Breast epithelium (tissue), 4 donors: ENCODE results near the gene DUSP16. TPM values are rescaled to one million over a fixed set of nuclear protein-coding genes. Genes with fewer than 3 reads are reported as not detected.
A peak's percentile ranks its signal among the peaks of the same experiment; 100 is the strongest.

ENCODE experiments used
- DNase-seq, 2 donors: peaks; one replicate each; pipeline ENCODE4 v3.0.0-alpha.2; 2019; ENCODE audit warnings: low spot score in 2 of 2
- H3K27ac ChIP-seq, 2 donors: fragments of 200-600 bp; sonication (generic) in 1 of 2; one replicate each; pipeline ENCODE4 v1.5.1; 2016 to 2019; ENCODE audit warnings: mild to moderate bottlenecking in 1 of 2
- H3K27me3 ChIP-seq, 2 donors: fragments of 200-600 bp; sonication (generic) in 1 of 2; one replicate each; pipeline versions ENCODE4 v1.5.1 to v1.6.0; 2017 to 2019; ENCODE audit warnings: control low read depth in 1 of 2, mild to moderate bottlenecking in 1 of 2
- H3K36me3 ChIP-seq: fragments of 200-600 bp; one replicate; pipeline ENCODE4 v1.5.1; 2019
- H3K4me1 ChIP-seq, 2 donors: fragments of 200-600 bp; sonication (generic); one replicate each; pipeline ENCODE4 v1.5.1; 2016 to 2019; ENCODE audit warnings: control low read depth in 1 of 2
- H3K4me3 ChIP-seq, 3 donors: fragments of 200-600 bp; sonication (generic); 1 replicate in 2 of 3; 2 replicates in 1 of 3; pipeline ENCODE4 v1.5.1; 2016 to 2019; ENCODE audit warnings: mild to moderate bottlenecking in 3 of 3, moderate library complexity in 2 of 3
- H3K9me3 ChIP-seq, 2 donors: fragments of 200-600 bp; sonication (generic) in 1 of 2; one replicate each; pipeline ENCODE4 v1.5.1; 2016 to 2019; ENCODE audit warnings: control low read depth in 1 of 2
- CTCF ChIP-seq, 3 donors: fragments of 450-650 bp; IDR thresholded peaks; one replicate each; pipeline ENCODE4 v1.5.1; 2016 to 2017; ENCODE audit warnings: antibody characterized with exemption in 3 of 3, mild to moderate bottlenecking in 3 of 3, moderate library complexity in 3 of 3
- POLR2A ChIP-seq: fragments of 450-650 bp; IDR thresholded peaks from one replicate; pipeline ENCODE4 v1.6.1; 2016; ENCODE audit warnings: antibody characterized with exemption, mild to moderate bottlenecking, moderate library complexity
- POLR2AphosphoS5 ChIP-seq, 3 donors: sonication (generic); formaldehyde crosslinking; IDR thresholded peaks; one replicate each; pipeline ENCODE4 v1.6.1; 2017; ENCODE audit warnings: antibody characterized with exemption in 3 of 3
- intact Hi-C: fragments of 100-400 bp; cut with DNase I; formaldehyde crosslinking; loops from one replicate; pipeline ENCODE4 v1.15.1; 2023; ENCODE audit warnings: low total_unique reads
- total RNA-seq, 3 donors: library from RNA; depleted of rRNA; stranded (reverse); fragments of >200 nt; gene quantifications; one replicate each; pipeline ENCODE4 v1.1.0, GENCODE V29; 2016

Gene DUSP16
- total RNA-seq, 3 donors from 2014 or later = 10.9 to 63.3 (median 61.0) TPM

- peaks cover 6 to 15% of the 10 kb centered on the region in 2 donors for H3K9me3 ChIP-seq
- H3K36me3 ChIP-seq = no peaks in the 10 kb centered on the region
- H3K4me1 ChIP-seq = no peaks in the 10 kb centered on the region
- DNase-seq = no peak
- no peak overlapping the region for H3K4me3 ChIP-seq
- TF ChIP-seq POLR2AphosphoS5 (IDR thresholded peaks at IDR 0.05) = no peak
- TF ChIP-seq POLR2A = no peak
- TF ChIP-seq CTCF (IDR thresholded peaks at IDR 0.05) = no peak
- H3K27ac ChIP-seq = peak overlapping the region in 1 of 2 donors; percentile 34
- H3K27me3 ChIP-seq = no peaks in the 10 kb centered on the region
- intact Hi-C loops = no loop called here
Observed at GRCh38 chr12:12425616-12426015, 137.0 kb downstream of the DUSP16 start.

GRCh38 chr12:12425001-12425400 lies 137.7 kb downstream of the DUSP16 start:
- H3K27ac ChIP-seq = peak overlapping the region in 1 of 2 donors; percentile 34
- TF ChIP-seq POLR2AphosphoS5 (IDR thresholded peaks at IDR 0.05) (no peak), CTCF (IDR thresholded peaks at IDR 0.05) (no peak), POLR2A (no peak)
- H3K4me3 ChIP-seq = no peak overlapping the region
- no peaks in the 10 kb centered on the region for H3K27me3 ChIP-seq
- DNase-seq = no peak
- no peaks in the 10 kb centered on the region for H3K36me3 ChIP-seq
- peaks cover 6 to 15% of the 10 kb centered on the region in 2 donors for H3K9me3 ChIP-seq
- intact Hi-C loops = no loop called here
- no peaks in the 10 kb centered on the region for H3K4me1 ChIP-seq

Other genes with a start within 250 kb of the DUSP16 start
- 10 to 100 TPM; 16.3 to 24.9 (median 18.7) TPM for gene MANSC1, start 212.6 kb downstream of the DUSP16 start, total RNA-seq
- gene BORCS5, start 205.8 kb downstream of the DUSP16 start, total RNA-seq = 10 to 100 TPM; 13.5 to 20.3 (median 17.4) TPM
- 10 to 100 TPM; 55.7 to 87.4 (median 84.2) TPM for gene CREBL2, start 49.0 kb upstream of the DUSP16 start, total RNA-seq
- gene GPR19, start 133.3 kb upstream of the DUSP16 start, total RNA-seq = under 1 TPM in 2 of 3 donors, not detected in 1; 0.33 to 0.59 TPM
- gene CDKN1B, start 154.5 kb upstream of the DUSP16 start, total RNA-seq = 100 to 1,000 TPM in 1 of 3 donors, 10 to 100 TPM in 2; 45.0 to 113 (median 100.0) TPM
- 100 to 1,000 TPM in 1 of 3 donors, 10 to 100 TPM in 2; 26.7 to 236 (median 41.4) TPM for gene APOLD1, start 222.8 kb upstream of the DUSP16 start, total RNA-seq